Subcutaneous adipose tissue (tissue), 4 donors: Measurements from ENCODE around the gene GGT6. TPM values are rescaled to one million over a fixed set of nuclear protein-coding genes. Genes with fewer than 3 reads are reported as not detected.

Experiments used
- total RNA-seq, 4 donors: library from RNA; depleted of rRNA; stranded (reverse); fragments of >200 nt; gene quantifications; one replicate each; pipeline ENCODE4 v1.1.0, GENCODE V29; 2016
- TF ChIP-seq, protein P1 (sequence below): fragments of 450-650 bp; IDR thresholded peaks from one replicate; pipeline ENCODE4 v1.5.1; 2016; ENCODE audit warnings: low read depth, mild to moderate bottlenecking, control low read depth, antibody characterized with exemption, moderate library complexity

The GGT6 gene
- total RNA-seq, 4 donors from 2014 or later, result not detected

DNA sequence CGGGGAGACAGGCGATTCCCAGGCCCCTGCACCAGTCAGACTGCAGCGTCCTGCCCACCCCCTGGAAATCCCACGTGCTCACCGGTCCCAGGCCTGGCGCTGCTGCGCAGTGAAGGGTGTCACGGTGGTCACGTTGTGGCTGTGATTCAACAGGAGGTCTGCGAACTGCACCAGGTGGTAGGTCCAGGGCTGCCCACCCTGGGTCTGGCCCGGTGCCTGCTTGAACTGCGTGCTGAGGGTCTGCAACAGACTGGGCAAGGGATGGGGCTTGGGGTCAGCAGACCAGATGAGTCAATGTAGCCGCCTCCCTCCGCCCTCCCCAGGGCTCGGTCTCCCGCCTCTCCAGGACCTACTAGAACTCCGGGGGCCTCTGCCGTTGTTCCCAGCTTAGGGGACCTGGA, 12.3 kb downstream of the GGT6 start:
- TF ChIP-seq, protein P1, sequence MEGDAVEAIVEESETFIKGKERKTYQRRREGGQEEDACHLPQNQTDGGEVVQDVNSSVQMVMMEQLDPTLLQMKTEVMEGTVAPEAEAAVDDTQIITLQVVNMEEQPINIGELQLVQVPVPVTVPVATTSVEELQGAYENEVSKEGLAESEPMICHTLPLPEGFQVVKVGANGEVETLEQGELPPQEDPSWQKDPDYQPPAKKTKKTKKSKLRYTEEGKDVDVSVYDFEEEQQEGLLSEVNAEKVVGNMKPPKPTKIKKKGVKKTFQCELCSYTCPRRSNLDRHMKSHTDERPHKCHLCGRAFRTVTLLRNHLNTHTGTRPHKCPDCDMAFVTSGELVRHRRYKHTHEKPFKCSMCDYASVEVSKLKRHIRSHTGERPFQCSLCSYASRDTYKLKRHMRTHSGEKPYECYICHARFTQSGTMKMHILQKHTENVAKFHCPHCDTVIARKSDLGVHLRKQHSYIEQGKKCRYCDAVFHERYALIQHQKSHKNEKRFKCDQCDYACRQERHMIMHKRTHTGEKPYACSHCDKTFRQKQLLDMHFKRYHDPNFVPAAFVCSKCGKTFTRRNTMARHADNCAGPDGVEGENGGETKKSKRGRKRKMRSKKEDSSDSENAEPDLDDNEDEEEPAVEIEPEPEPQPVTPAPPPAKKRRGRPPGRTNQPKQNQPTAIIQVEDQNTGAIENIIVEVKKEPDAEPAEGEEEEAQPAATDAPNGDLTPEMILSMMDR, result no peak

DNA sequence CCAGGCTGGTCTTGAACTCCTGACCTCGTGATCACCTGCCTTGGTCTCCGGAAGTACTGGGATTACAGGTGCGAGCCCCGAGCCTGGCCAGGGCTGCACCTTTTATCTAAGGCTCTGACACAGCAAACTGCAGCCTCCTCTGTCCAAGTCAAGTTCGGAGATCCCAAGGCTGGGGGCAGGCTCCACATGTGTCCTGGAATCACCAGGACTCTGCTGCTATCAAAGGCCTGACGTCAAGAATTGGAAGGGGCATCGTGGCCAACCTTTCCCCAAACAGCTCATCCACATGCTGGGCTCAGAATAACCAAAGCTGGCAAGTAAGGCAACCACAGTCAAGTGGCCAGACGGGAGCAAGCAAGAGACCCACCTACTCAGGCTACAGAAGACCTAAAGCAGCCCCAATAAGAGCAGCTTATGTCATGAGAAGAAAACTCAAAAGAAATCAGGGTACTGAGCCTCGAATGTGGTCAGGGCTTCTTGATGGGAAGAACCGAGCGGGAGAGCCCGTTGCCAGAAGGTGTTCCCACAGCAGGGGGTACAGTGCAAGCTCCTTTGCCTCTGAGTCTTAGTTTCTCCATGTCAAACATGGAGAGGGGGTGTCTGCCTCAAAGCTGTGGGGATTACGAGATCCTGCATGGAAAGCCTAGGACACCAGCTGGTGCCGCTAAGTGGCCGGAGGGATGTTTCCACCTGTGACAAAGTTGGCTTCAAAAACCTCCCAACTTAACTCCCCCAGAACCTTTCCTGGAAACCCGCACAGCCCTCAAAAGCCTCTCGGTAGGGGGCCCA, 13.1 kb downstream of the GGT6 start:
- TF ChIP-seq, protein P1, result no peak

DNA sequence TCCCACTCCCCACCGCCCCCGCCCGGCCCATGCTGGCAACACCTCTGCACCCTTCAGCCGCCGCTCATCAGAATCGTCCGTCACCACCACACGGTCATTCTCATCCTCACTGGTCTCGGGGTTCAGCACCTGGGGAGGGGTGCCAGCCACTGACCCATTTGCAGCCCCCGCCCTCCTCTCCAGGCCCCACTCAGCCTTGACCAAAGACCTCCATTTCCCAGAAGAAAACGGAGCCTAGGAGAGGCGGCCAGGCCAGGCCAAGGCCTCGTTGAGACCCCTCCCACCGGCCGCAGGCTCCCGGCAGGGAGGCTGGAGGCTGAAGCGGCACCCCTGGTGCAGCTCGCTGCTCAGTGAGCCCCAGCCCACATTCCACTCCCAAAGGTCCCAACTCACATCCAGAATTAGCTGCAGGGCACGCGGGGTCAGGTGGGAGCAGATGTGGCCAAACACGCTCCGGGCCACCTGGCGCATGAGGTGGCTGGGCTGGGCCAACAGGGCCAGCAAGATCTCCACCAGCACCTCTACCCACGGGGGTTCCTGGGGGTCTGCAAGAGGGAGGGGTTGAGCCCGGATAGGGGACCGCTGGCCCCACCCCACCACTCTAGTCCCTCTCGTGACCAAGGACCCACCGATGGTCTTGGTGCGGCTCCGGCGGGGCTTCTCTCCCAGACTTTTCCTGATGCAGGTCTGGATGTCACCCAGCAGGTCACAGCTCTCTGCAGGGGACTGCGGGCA, 15.0 kb downstream of the GGT6 start:
- TF ChIP-seq, protein P1, result no peak

DNA sequence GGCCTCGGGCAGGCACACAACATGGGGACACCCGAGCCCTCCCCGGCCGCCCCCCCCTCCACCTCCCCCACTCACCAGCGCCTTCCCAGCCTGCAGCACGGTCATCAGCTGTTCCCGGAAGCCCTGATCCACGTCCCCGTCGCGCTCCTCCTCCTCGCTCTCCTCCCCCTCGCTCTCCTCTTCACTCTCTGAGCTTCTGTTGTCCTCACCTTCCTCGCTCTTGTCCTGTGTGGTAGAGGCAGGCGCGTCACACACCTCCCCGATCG, 15.5 kb downstream of the GGT6 start:
- TF ChIP-seq, protein P1, result no peak

DNA sequence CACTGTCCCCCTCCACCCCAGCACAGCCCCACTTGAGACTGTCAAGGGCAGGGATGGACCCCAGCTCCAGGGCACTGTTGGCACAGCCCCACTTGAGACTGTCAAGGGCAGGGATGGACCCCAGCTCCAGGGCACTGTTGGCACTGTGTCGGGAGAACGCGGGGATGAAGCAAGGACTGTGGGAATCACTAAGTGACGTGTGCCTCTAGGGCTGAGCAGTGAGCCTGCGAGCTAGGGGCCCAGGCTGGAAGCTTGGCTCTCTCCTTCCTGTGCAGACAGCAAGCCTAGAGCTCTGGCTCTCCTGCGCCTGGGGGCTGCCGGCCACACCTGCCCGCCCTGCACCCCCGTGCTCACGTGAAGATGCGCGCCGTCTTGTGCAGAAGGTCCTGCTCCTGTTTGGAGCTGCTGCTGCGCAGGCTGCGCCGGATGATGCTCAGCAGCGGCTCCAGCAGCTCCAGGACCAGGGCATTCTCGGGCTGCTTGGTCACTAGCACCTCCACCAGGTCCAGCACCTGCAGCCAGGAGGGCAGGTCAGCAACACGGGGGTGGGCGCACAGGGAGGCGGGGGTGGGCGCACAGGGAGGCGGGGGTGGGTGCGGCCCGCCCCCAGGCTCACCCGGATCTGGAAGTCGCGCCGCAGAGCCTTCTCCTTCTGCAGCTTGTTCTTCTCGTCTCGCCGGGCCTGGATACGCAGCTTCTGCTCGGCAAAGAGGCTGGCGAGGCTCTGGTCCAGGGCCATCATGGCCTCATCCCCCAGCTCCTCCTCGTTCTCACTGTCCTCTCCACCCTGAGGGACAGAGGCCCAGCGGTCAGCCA, 16.0 kb downstream of the GGT6 start:
- TF ChIP-seq, protein P1, result no peak

DNA sequence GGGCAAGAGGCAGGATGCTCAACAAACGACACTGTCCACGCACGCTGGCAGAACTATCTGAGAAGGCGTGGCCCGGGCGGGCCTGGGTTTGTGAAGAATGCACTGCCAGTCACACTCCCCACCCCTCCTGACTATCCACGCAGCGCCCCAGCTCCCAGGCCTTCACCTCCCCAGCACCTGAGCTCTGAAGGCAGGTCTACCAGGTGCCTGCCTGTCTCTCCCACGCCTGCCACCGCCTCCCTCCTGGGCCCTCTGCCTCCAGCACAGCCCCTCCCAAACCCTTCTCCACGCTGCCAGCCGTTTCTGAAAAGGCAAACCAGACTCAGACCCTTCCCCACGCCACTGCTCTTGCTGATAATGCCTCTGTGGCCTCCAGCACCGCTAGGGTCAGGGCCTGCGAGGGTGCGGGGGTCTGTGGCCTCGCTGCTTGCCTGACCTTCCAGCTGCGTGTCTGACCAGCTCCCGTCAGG, 16.8 kb downstream of the GGT6 start:
- TF ChIP-seq, protein P1, result no peak

DNA sequence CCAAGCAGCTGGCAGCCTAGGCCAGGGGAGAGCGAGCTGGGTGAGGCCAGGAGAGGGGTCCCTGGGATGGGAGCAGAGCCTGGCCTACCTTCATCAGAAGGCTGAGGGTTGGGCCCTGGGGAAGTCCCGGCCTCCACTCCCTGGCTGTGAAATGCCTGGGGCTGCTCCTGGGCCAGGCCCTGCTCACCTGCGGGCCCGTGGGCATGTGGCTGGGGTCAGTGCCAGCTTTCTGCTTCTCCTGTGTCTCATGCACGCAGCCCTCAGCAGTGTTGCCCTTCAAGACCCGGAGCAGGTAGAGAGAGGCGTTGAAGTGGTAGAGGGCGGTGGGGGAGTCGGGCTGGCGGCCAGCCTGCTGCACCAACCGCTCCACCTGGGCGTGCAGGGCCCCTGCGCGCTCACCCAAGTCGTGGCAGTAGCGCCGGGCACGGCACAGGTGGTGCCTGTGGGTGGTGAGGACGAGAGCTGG, 17.6 kb downstream of the GGT6 start:
- TF ChIP-seq, protein P1, result no peak
